ENCODE measurements around the gene MORN4. TPM values are rescaled to one million over a fixed set of nuclear protein-coding genes. Genes with fewer than 3 reads are reported as not detected.

Gene MORN4
- total RNA-seq, 1 donor from 2014 or later, result 11.3 TPM

DNA sequence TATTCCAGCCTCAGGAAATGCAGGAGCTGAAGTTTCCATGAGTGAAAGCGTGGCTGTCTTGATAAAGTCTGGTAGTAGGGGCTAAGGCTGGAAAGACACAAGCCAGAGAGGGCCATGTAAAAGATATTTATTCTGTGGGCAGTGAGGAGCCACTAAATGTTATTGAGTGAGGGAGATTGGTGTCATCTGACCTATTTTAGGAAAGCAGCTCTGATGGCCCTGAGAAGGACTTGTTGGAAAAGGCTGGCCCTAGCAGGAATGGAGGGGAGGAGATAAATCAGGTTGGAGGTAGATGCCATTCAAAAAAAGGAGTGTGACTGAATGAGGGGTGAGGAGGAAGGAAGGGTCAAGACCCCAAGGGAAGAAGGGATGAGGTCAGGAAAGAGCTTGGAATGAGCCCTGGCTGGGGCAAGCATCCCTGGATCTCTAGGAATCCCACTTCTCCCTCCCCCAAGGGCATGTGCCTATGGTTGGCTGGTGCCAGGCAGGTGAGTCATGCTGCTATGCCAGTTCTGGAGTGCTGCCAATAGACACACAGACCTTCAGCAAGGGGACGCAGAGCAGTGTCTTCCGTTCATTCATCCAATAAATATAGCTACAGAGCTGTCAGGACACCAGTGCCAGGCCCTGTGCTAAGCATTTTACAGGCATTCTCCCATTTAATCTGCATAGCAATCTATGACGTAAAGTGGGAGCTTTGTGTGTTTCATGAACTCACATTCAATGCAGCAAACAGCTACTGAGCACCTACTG, 58.8 kb downstream of the MORN4 start:
- Mint-ChIP-seq H3K36me3 (ENCODE audit: low read depth) (peaks cover 5% of the 10 kb centered on the region), H3K4me3 (ENCODE audit: unreplicated experiment) (no peak overlapping the region), H3K4me1 (ENCODE audit: low read depth) (peaks cover 52% of the 10 kb centered on the region), H3K27me3 (ENCODE audit: low read depth) (no peaks in the 10 kb centered on the region), H3K9me3 (ENCODE audit: low read depth) (no peaks in the 10 kb centered on the region), H3K27ac (ENCODE audit: unreplicated experiment) (peak overlapping the region; percentile 97)
- peak; percentile 77 for DNase-seq (ENCODE audit: low spot score)
- no peak for TF ChIP-seq CTCF (IDR thresholded peaks at IDR 0.05)

GRCh38 chr10:97573672-97574071, 59.6 kb downstream of the MORN4 start:
- no peak overlapping the region for H3K4me3 Mint-ChIP-seq (ENCODE audit: unreplicated experiment)
- H3K27me3 Mint-ChIP-seq (ENCODE audit: low read depth), result no peaks in the 10 kb centered on the region
- H3K9me3 Mint-ChIP-seq (ENCODE audit: low read depth), result no peaks in the 10 kb centered on the region
- DNase-seq (ENCODE audit: low spot score), result peak; percentile 19
- no peak for TF ChIP-seq CTCF (IDR thresholded peaks at IDR 0.05)
- H3K36me3 Mint-ChIP-seq (ENCODE audit: low read depth), result peaks cover 6% of the 10 kb centered on the region
- H3K27ac Mint-ChIP-seq (ENCODE audit: unreplicated experiment), result no peak overlapping the region
- H3K4me1 Mint-ChIP-seq (ENCODE audit: low read depth), result peaks cover 52% of the 10 kb centered on the region

GRCh38 chr10:97573021-97573420, 60.3 kb downstream of the MORN4 start:
- H3K4me3 Mint-ChIP-seq (ENCODE audit: unreplicated experiment), result no peak overlapping the region
- H3K4me1 Mint-ChIP-seq (ENCODE audit: low read depth), result peaks cover 52% of the 10 kb centered on the region
- no peaks in the 10 kb centered on the region for H3K27me3 Mint-ChIP-seq (ENCODE audit: low read depth)
- no peaks in the 10 kb centered on the region for H3K9me3 Mint-ChIP-seq (ENCODE audit: low read depth)
- H3K36me3 Mint-ChIP-seq (ENCODE audit: low read depth), result peaks cover 6% of the 10 kb centered on the region
- no peak for TF ChIP-seq CTCF (IDR thresholded peaks at IDR 0.05)
- peak; percentile 41 for DNase-seq (ENCODE audit: low spot score)
- H3K27ac Mint-ChIP-seq (ENCODE audit: unreplicated experiment), result peak overlapping the region; percentile 94

- peak; percentile 89 for DNase-seq (ENCODE audit: low spot score)
- Mint-ChIP-seq H3K27me3 (ENCODE audit: low read depth) (no peaks in the 10 kb centered on the region), H3K27ac (ENCODE audit: unreplicated experiment) (peak within 1 kb of the TSS; percentile 94), H3K4me3 (ENCODE audit: unreplicated experiment) (no peak within 1 kb of the TSS), H3K36me3 (ENCODE audit: low read depth) (peaks cover 6% of the 10 kb centered on the region), H3K9me3 (ENCODE audit: low read depth) (no peaks in the 10 kb centered on the region), H3K4me1 (ENCODE audit: low read depth) (peaks cover 52% of the 10 kb centered on the region)
- peak; percentile 91 for TF ChIP-seq CTCF (IDR thresholded peaks at IDR 0.05)
These were observed 60.9 kb downstream of the MORN4 start, which contains the start of gene ANKRD2 for GRCh38 chr10:97572214-97572989. Gene ANKRD2 (plus strand): TSS chr10:97572779. CDS start chr10:97572789, 10 bp downstream.

GRCh38 chr10:97571622-97572021, 61.7 kb downstream of the MORN4 start:
- Mint-ChIP-seq H3K4me3 (ENCODE audit: unreplicated experiment) (no peak overlapping the region), H3K27ac (ENCODE audit: unreplicated experiment) (peak overlapping the region; percentile 63), H3K36me3 (ENCODE audit: low read depth) (peaks cover 6% of the 10 kb centered on the region), H3K27me3 (ENCODE audit: low read depth) (no peaks in the 10 kb centered on the region), H3K4me1 (ENCODE audit: low read depth) (peaks cover 54% of the 10 kb centered on the region), H3K9me3 (ENCODE audit: low read depth) (no peaks in the 10 kb centered on the region)
- TF ChIP-seq CTCF (IDR thresholded peaks at IDR 0.05), result no peak
- DNase-seq (ENCODE audit: low spot score), result peak; percentile 29
